ENCODE results near the gene PPM1H.

DNA sequence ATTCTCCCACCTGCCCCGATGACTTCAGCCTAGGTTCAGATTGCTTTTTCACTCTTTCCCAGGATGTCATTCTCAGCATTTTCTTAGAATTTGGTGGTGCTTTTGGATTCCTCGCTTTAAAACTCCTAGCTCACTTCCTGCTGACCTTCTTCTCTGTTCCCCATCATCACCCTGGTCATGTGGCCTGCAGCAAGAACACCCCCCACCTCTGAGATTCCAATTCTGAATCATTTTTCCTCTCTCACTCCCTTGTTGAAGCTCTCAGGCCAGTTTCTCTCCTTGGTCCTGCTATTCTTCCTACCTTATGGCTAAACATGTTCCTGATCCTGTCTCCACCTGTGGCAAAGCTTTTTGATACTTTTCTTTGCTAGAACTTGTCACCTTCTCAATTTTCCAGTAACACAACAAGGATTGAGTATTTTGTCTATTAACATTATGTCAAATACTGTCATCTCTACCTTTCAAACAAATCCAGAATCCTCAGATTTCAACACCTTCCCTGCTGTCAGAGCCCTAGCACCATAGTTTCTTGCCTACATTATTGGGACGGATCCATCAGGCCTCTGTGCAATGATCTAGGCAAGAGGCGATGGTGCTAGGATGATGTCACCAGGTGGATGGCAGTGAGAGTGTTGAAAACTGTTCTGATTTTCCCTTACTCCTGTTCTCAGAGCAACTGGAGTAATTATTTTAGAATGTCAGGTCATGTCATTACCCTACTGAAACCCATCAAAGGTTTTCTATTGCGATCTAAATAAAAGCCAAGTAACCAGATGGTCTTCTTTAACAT, 234.7 kb downstream of the PPM1H start:
- TF ChIP-seq CTCF (IDR thresholded peaks at IDR 0.05) (no peak), POLR2AphosphoS5 (IDR thresholded peaks at IDR 0.05; ENCODE audit: insufficient read depth in 1 of 2, low read depth in 1 of 2) (no peak)

All from vagina (tissue), 2 donors.